T-helper 1 cell treated with Interleukin-12 subunit alpha and Interleukin-12 subunit beta and Interleukin-4 antibody, amounts not matched to agents 30 μg/mL and 1 μg/mL, for 36 hours (primary cell): Measurements from ENCODE around the gene FER1L5.

Source experiments
- H3K27ac Mint-ChIP-seq: one replicate; pipeline ENCODE4 v1.8.0; 2021; ENCODE audit warnings: mild to moderate bottlenecking, mixed read lengths
- H3K27me3 Mint-ChIP-seq: one replicate; pipeline ENCODE4 v1.8.0; 2021; ENCODE audit warnings: low read depth, mixed read lengths
- H3K36me3 Mint-ChIP-seq: one replicate; pipeline ENCODE4 v1.8.0; 2021; ENCODE audit warnings: low read depth, mixed read lengths
- H3K4me1 Mint-ChIP-seq: one replicate; pipeline ENCODE4 v1.8.0; 2021; ENCODE audit warnings: low read depth, mixed read lengths
- H3K4me3 Mint-ChIP-seq: one replicate; pipeline ENCODE4 v1.8.0; 2021; ENCODE audit warnings: mild to moderate bottlenecking, moderate library complexity, mixed read lengths
- H3K9me3 Mint-ChIP-seq: one replicate; pipeline ENCODE4 v1.8.0; 2021; ENCODE audit warnings: mixed read lengths

Gene FER1L5

DNA sequence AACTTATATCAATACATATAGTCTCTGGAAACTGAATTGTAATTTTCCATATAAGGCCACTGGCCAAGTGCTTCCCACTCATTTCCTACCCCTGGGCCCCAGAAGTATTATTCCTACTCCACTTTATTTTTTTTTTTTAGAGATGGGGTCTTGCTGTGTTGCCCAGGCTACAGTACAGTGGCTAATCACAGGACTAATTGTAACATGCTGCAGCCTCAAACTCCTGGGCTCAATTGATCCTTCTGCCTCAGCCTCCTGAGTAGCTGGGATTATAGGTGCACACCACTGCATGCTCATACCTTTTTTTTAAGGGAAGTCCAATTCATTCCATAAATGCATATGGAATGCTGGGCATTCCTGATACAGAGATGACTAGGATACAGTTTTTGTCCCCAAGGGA lies 111.8 kb downstream of the FER1L5 start:
- H3K4me1 Mint-ChIP-seq: peaks cover under 1% of the 10 kb centered on the region
- H3K27ac Mint-ChIP-seq: no peak overlapping the region
- H3K27me3 Mint-ChIP-seq: no peaks in the 10 kb centered on the region
- no peaks in the 10 kb centered on the region for H3K9me3 Mint-ChIP-seq
- H3K36me3 Mint-ChIP-seq: no peaks in the 10 kb centered on the region
- H3K4me3 Mint-ChIP-seq: no peak overlapping the region
